Endodermal cell (in vitro differentiated cells): ENCODE measurements around the gene DHX58. TPM values are rescaled to one million over a fixed set of nuclear protein-coding genes. Genes with fewer than 3 reads are reported as not detected.

Experiments used
- DNase-seq: peaks from one replicate; pipeline ENCODE4 v3.0.0-alpha.2; 2017
- H3K27ac ChIP-seq: 2 replicates; pipeline ENCODE4 v1.5.1; 2013; ENCODE audit warnings: mild to moderate bottlenecking, low read depth, low read length, moderate library complexity
- H3K27me3 ChIP-seq: 2 replicates; pipeline ENCODE4 v1.6.1; 2013; ENCODE audit warnings: mild to moderate bottlenecking, low read length, moderate library complexity; ENCODE audit not compliant: insufficient read depth, control insufficient read depth, poor library complexity, severe bottlenecking
- H3K36me3 ChIP-seq: 2 replicates; pipeline ENCODE4 v1.7.0; 2013; ENCODE audit warnings: mild to moderate bottlenecking, low read length, moderate library complexity; ENCODE audit not compliant: control insufficient read depth, insufficient read depth
- H3K4me1 ChIP-seq: one replicate; pipeline ENCODE4 v1.7.0; 2013; ENCODE audit warnings: low read length; ENCODE audit not compliant: control insufficient read depth, insufficient read depth
- H3K4me3 ChIP-seq: 2 replicates; pipeline ENCODE4 v1.5.1; 2013; ENCODE audit warnings: mild to moderate bottlenecking, low read length, moderate library complexity
- H3K9ac ChIP-seq: 2 replicates; pipeline ENCODE4 v1.6.1; 2013; ENCODE audit warnings: mild to moderate bottlenecking, low read length, moderate library complexity; ENCODE audit not compliant: poor library complexity, severe bottlenecking; ENCODE audit errors: extremely low read depth
- H3K9me3 ChIP-seq: 2 replicates; pipeline ENCODE4 v1.6.1; 2013; ENCODE audit warnings: mild to moderate bottlenecking, low read length, moderate library complexity; ENCODE audit not compliant: control insufficient read depth
- H3K27ac Mint-ChIP-seq: 2 replicates; pipeline ENCODE4 v1.8.0; 2020; ENCODE audit warnings: mixed read lengths
- H3K27me3 Mint-ChIP-seq: 2 replicates; pipeline ENCODE4 v1.8.0; 2021; ENCODE audit warnings: mild to moderate bottlenecking, mixed read lengths; ENCODE audit not compliant: insufficient read depth
- H3K36me3 Mint-ChIP-seq: 2 replicates; pipeline ENCODE4 v1.8.0; 2020; ENCODE audit warnings: low read depth, mixed read lengths
- H3K4me1 Mint-ChIP-seq: 2 replicates; pipeline ENCODE4 v1.8.0; 2020; ENCODE audit warnings: mixed read lengths
- H3K4me3 Mint-ChIP-seq: 2 replicates; pipeline ENCODE4 v1.8.0; 2020; ENCODE audit warnings: mild to moderate bottlenecking, moderate library complexity, mixed read lengths
- H3K9me3 Mint-ChIP-seq: 2 replicates; pipeline ENCODE4 v1.8.0; 2020; ENCODE audit warnings: mild to moderate bottlenecking, mixed read lengths
- CTCF ChIP-seq: fragments of 200-600 bp; sonication (generic); conservative IDR thresholded peaks from 2 replicates; pipeline ENCODE4 v1.5.0; 2021; ENCODE audit warnings: antibody characterized with exemption, mild to moderate bottlenecking
- WGBS, 2 experiments: methylation state at CpG; one replicate each; pipeline versions ENCODE4 v1.1.5 to v1.1.7; 2013; ENCODE audit warnings: missing lambda C conversion rate in 2 of 2, mixed read lengths in 1 of 2; ENCODE audit not compliant: insufficient coverage in 1 of 2, insufficient read length in 1 of 2; 5-methylcytosine and 5-hydroxymethylcytosine counted together
- total RNA-seq, 2 donors: library from RNA; stranded (reverse); fragmentation: NEBNext Ultra II Directional in 1 of 2; extraction: Animal tissue kit (Norgen Biotek cat#: 25700) in 1 of 2; gene quantifications; 2 replicates in 1 of 2; 3 replicates in 1 of 2; pipeline ENCODE4 v1.2.1, GENCODE V29; 2021

Gene DHX58
- total RNA-seq, 2 donors from 2014 or later = 0.38 to 0.48 TPM

- WGBS, 2 experiments = 84 to 90% methylated on average over 9 to 15 of the region's 15 CpGs
Measured at GRCh38 chr17:42135664-42136653, 23.4 kb upstream of the DHX58 start.

GRCh38 chr17:42135151-42135550, 22.6 kb upstream of the DHX58 start:
- H3K9me3 Mint-ChIP-seq = no peaks in the 10 kb centered on the region
- H3K4me3 Mint-ChIP-seq = no peak overlapping the region
- Histone ChIP-seq H3K4me3 (no peak overlapping the region), H3K27me3 (no peaks in the 10 kb centered on the region), H3K4me1 (peaks cover 31% of the 10 kb centered on the region), H3K36me3 (peaks cover 46% of the 10 kb centered on the region), H3K9me3 (no peaks in the 10 kb centered on the region), H3K27ac (no peak overlapping the region), H3K9ac (peak overlapping the region; percentile 33)
- DNase-seq = no peak
- H3K36me3 Mint-ChIP-seq = peaks cover 16% of the 10 kb centered on the region
- H3K27me3 Mint-ChIP-seq = no peaks in the 10 kb centered on the region
- WGBS, 2 experiments = 92 to 97% methylated on average over 5 to 6 of the region's 6 CpGs
- peak overlapping the region; percentile 88 for H3K27ac Mint-ChIP-seq
- H3K4me1 Mint-ChIP-seq = peaks cover 64% of the 10 kb centered on the region
- no peak for TF ChIP-seq CTCF

More at GRCh38 chr17:42135664-42136653, 23.4 kb upstream of the DHX58 start:
- H3K27ac ChIP-seq = no peak overlapping the region
- H3K4me1 ChIP-seq = peaks cover 31% of the 10 kb centered on the region
- peak overlapping the region; percentile 33 for H3K9ac ChIP-seq
- Mint-ChIP-seq H3K4me1 (peaks cover 61% of the 10 kb centered on the region), H3K4me3 (peak overlapping the region; percentile 9), H3K27ac (peak overlapping the region; percentile 88), H3K9me3 (no peaks in the 10 kb centered on the region), H3K36me3 (peaks cover 12% of the 10 kb centered on the region), H3K27me3 (no peaks in the 10 kb centered on the region)
- H3K9me3 ChIP-seq = no peaks in the 10 kb centered on the region
- no peak overlapping the region for H3K4me3 ChIP-seq
- no peaks in the 10 kb centered on the region for H3K27me3 ChIP-seq
- TF ChIP-seq CTCF = no peak
- peak; percentile 86 for DNase-seq
- peaks cover 40% of the 10 kb centered on the region for H3K36me3 ChIP-seq

- H3K4me1 Mint-ChIP-seq = peaks cover 50% of the 10 kb centered on the region
- H3K27ac Mint-ChIP-seq = peak overlapping the region; percentile 69
- peaks cover 26% of the 10 kb centered on the region for H3K36me3 Mint-ChIP-seq
- H3K9me3 Mint-ChIP-seq = no peaks in the 10 kb centered on the region
- no peak for TF ChIP-seq CTCF
- peaks cover 62% of the 10 kb centered on the region for H3K36me3 ChIP-seq
- no peak overlapping the region for H3K27ac ChIP-seq
- H3K9ac ChIP-seq = no peak overlapping the region
- no peak overlapping the region for H3K4me3 Mint-ChIP-seq
- no peaks in the 10 kb centered on the region for H3K27me3 Mint-ChIP-seq
- 91 to 93% methylated on average over 4 of the region's 4 CpGs for WGBS, 2 experiments
- DNase-seq = no peak
- H3K4me1 ChIP-seq = peaks cover 27% of the 10 kb centered on the region
- no peaks in the 10 kb centered on the region for H3K27me3 ChIP-seq
- H3K4me3 ChIP-seq = no peak overlapping the region
- no peaks in the 10 kb centered on the region for H3K9me3 ChIP-seq
Measured at GRCh38 chr17:42133461-42134041, 21.0 kb upstream of the DHX58 start.
